COR-L47 (cell line): ENCODE results near the gene NPIPB8.
A peak's percentile ranks its signal among the peaks of the same experiment; 100 is the strongest.
"Not testable (repeated sequence)": the region's sequence is repeated elsewhere in the genome, so short reads cannot be mapped to it uniquely, and the experiment has no call there.

Experiments
- DNase-seq: peaks from one replicate; lab custom pipeline; 2025; lab: John Stamatoyannopoulos, UW

Gene NPIPB8

GRCh38 chr16:28607116-28607623, 30.7 kb upstream of the NPIPB8 start:
- no peak for DNase-seq

GRCh38 chr16:28607681-28608495, 30.0 kb upstream of the NPIPB8 start:
- not testable (repeated sequence) for DNase-seq

- not testable (repeated sequence) for DNase-seq
These were observed 29.4 kb upstream of the NPIPB8 start for GRCh38 chr16:28608496-28608808.

GRCh38 chr16:28608867-28609596, 28.8 kb upstream of the NPIPB8 start:
- not testable (repeated sequence) for DNase-seq

- no peak for DNase-seq
These were observed 28.0 kb upstream of the NPIPB8 start, which contains the start of gene SULT1A1 for GRCh38 chr16:28609631-28610594. SULT1A1 (minus strand) TSS chr16:28610044; CDS start chr16:28608855, 1,189 bp downstream.

GRCh38 chr16:28610595-28611191, 27.2 kb upstream of the NPIPB8 start:
- DNase-seq: no peak

- not testable (repeated sequence) for DNase-seq
These were observed 25.2 kb upstream of the NPIPB8 start for GRCh38 chr16:28612359-28613280.

- not testable (repeated sequence) for DNase-seq
These were observed 24.0 kb upstream of the NPIPB8 start for GRCh38 chr16:28613912-28614311.

- DNase-seq: not testable (repeated sequence)
These were observed 23.3 kb upstream of the NPIPB8 start for GRCh38 chr16:28614561-28614960.

- peak; percentile 9 for DNase-seq
These were observed 22.2 kb upstream of the NPIPB8 start for GRCh38 chr16:28615486-28616223.

GRCh38 chr16:28616224-28616577, 21.7 kb upstream of the NPIPB8 start:
- not testable (repeated sequence) for DNase-seq

- DNase-seq: no peak
These were observed 21.2 kb upstream of the NPIPB8 start for GRCh38 chr16:28616636-28617035.

- DNase-seq: no peak
These were observed 20.0 kb upstream of the NPIPB8 start for GRCh38 chr16:28617874-28618273.

- not testable (repeated sequence) for DNase-seq
These were observed 17.5 kb upstream of the NPIPB8 start for GRCh38 chr16:28620316-28620715.

- no peak for DNase-seq
These were observed 16.2 kb upstream of the NPIPB8 start for GRCh38 chr16:28621481-28622155.

GRCh38 chr16:28622532-28623171, 15.2 kb upstream of the NPIPB8 start:
- not testable (repeated sequence) for DNase-seq

GRCh38 chr16:28623172-28623711, 14.6 kb upstream of the NPIPB8 start:
- peak; percentile 83 for DNase-seq

- DNase-seq: not testable (repeated sequence)
These were observed 7.0 kb upstream of the NPIPB8 start for GRCh38 chr16:28630905-28631304.
